Fibroblast of mammary gland (primary cell): Measurements from ENCODE around the gene VPS8.
A peak's percentile ranks its signal among the peaks of the same experiment; 100 is the strongest.

Source experiments
- DNase-seq: peaks from one replicate; pipeline ENCODE4 v3.0.0-alpha.2; 2010; ENCODE audit warnings: low read depth
- H3K4me3 ChIP-seq: 2 replicates; pipeline ENCODE4 v1.5.1; 2011; ENCODE audit warnings: low read depth, mild to moderate bottlenecking, low read length, moderate library complexity; ENCODE audit not compliant: control insufficient read depth
- CTCF ChIP-seq: conservative IDR thresholded peaks from 2 replicates; pipeline ENCODE4 v1.5.1; 2011; ENCODE audit warnings: low read depth, low read length, inconsistent platforms; ENCODE audit not compliant: control insufficient read depth, insufficient read depth

VPS8 gene

GRCh38 chr3:185082149-185082548 is 270.2 kb downstream of the VPS8 start:
- no peak for DNase-seq
- no peak overlapping the region for H3K4me3 ChIP-seq
- no peak for TF ChIP-seq CTCF

GRCh38 chr3:185082829-185083228 is 270.9 kb downstream of the VPS8 start:
- DNase-seq, result no peak
- no peak for TF ChIP-seq CTCF
- no peak overlapping the region for H3K4me3 ChIP-seq

GRCh38 chr3:185084402-185084801 is 272.4 kb downstream of the VPS8 start:
- no peak for TF ChIP-seq CTCF
- DNase-seq, result no peak
- H3K4me3 ChIP-seq, result no peak overlapping the region

DNA sequence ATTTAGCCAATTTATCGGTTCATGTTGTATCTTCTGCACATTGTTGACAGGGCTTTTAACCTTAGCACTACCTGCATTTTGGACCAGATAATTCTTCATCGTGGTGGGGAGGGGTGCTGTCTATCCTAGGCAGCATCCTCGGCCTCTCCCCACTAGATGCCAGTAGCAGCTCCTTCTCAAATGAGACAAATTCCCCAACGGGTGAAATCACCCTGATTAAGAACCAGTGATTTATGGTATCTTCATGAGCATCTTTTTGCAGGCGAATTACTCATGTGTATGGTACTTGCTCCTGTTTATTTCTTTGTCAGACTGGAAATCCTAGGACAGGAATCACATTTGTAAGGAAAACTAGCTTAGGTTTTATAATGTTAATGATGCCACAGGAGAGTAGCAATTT is 272.9 kb downstream of the VPS8 start:
- TF ChIP-seq CTCF, result no peak
- peak; percentile 12 for DNase-seq
- H3K4me3 ChIP-seq, result no peak overlapping the region

- TF ChIP-seq CTCF, result no peak
- H3K4me3 ChIP-seq, result no peak overlapping the region
- DNase-seq, result no peak
Observed at GRCh38 chr3:185087419-185087818, 275.5 kb downstream of the VPS8 start.

DNA sequence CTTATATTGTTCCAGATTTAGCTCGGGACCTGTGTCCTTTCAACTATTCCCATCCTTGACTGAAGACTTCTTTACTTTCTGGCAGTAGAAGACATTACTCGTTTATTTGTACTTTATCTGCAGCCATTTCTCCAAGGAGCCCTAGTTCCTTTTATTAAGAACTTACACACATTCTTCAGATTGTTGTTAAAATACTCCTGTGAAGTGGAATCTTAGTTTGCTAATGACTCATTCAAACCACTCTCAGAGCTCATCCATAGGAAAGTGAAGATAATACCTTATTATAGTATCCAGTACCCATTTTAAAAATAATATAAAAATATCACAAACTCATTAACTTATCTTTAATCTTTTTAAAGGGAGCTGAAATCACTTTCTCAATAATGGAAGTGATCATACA is 277.4 kb downstream of the VPS8 start:
- no peak overlapping the region for H3K4me3 ChIP-seq
- no peak for DNase-seq
- TF ChIP-seq CTCF, result no peak

- no peak for DNase-seq
- TF ChIP-seq CTCF, result no peak
- H3K4me3 ChIP-seq, result no peak overlapping the region
Observed at GRCh38 chr3:185089751-185090150, 277.8 kb downstream of the VPS8 start.
